CD14-positive monocyte (primary cell): ENCODE measurements around the gene GTF3C6. TPM values are rescaled to one million over a fixed set of nuclear protein-coding genes. Genes with fewer than 3 reads are reported as not detected.
A peak's percentile ranks its signal among the peaks of the same experiment; 100 is the strongest.

ENCODE experiments used
- DNase-seq, 3 donors: peaks; one replicate each; pipeline ENCODE4 v3.0.0-alpha.2; 2011 to 2022
- H2AFZ ChIP-seq: 2 replicates; pipeline ENCODE4 v1.6.0; 2012; ENCODE audit warnings: mild to moderate bottlenecking, low read depth, low read length, inconsistent platforms; ENCODE audit not compliant: insufficient read depth, poor library complexity, severe bottlenecking
- H3K27ac ChIP-seq, 2 donors: 1 replicate in 1 of 2; 2 replicates in 1 of 2; pipeline ENCODE4 v1.5.1; 2012 to 2013; ENCODE audit warnings: low read length in 2 of 2, control low read depth in 1 of 2, inconsistent platforms in 1 of 2, low read depth in 1 of 2, mild to moderate bottlenecking in 1 of 2
- H3K27me3 ChIP-seq, 2 donors: one replicate each; pipeline versions ENCODE4 v1.6.0 to v1.6.1; 2011 to 2013; ENCODE audit warnings: low read length in 2 of 2; ENCODE audit not compliant: control insufficient read depth in 2 of 2, insufficient read depth in 2 of 2
- H3K36me3 ChIP-seq, 2 donors: replicated peaks in 1 of 2; 1 replicate in 1 of 2; 2 replicates in 1 of 2; pipeline versions ENCODE4 v1.5.1 to v1.6.1; 2012 to 2013; ENCODE audit warnings: low read length in 2 of 2, control low read depth in 1 of 2, inconsistent platforms in 1 of 2, mild to moderate bottlenecking in 1 of 2; ENCODE audit not compliant: insufficient read depth in 2 of 2, control insufficient read depth in 1 of 2
- H3K4me1 ChIP-seq, 2 donors: 1 replicate in 1 of 2; 2 replicates in 1 of 2; pipeline versions ENCODE4 v1.5.1 to v1.6.1; 2012 to 2013; ENCODE audit warnings: low read length in 2 of 2, control low read depth in 1 of 2, inconsistent platforms in 1 of 2, mild to moderate bottlenecking in 1 of 2, moderate library complexity in 1 of 2; ENCODE audit not compliant: insufficient read depth in 2 of 2, control insufficient read depth in 1 of 2
- H3K4me2 ChIP-seq: replicated peaks from 2 replicates; pipeline ENCODE3; 2012; ENCODE audit warnings: low read length, moderate library complexity, mild to moderate bottlenecking; ENCODE audit not compliant: poor library complexity, severe bottlenecking; ENCODE audit errors: extremely low read depth
- H3K4me3 ChIP-seq, 3 experiments: fragments of 200-600 bp in 1 of 3; sonication (generic) in 1 of 3; replicated peaks in 1 of 3; 1 replicate in 2 of 3; 2 replicates in 1 of 3; pipeline ENCODE4 v1.5.1; 2011 to 2013; ENCODE audit warnings: low read length in 3 of 3, mild to moderate bottlenecking in 3 of 3, control low read depth in 2 of 3, low read depth in 2 of 3, inconsistent platforms in 1 of 3, moderate library complexity in 1 of 3
- H3K79me2 ChIP-seq: 2 replicates; pipeline ENCODE4 v1.6.0; 2012; ENCODE audit warnings: mild to moderate bottlenecking, control low read depth, inconsistent platforms, low read length, moderate library complexity; ENCODE audit not compliant: insufficient read depth
- H3K9ac ChIP-seq: 2 replicates; pipeline ENCODE4 v1.6.0; 2017; ENCODE audit warnings: low read length, mild to moderate bottlenecking; ENCODE audit not compliant: insufficient read depth, poor library complexity, severe bottlenecking
- H3K9me3 ChIP-seq, 2 donors: replicated peaks in 1 of 2; 1 replicate in 1 of 2; 2 replicates in 1 of 2; pipeline versions ENCODE4 v1.5.1 to v1.6.1; 2012 to 2013; ENCODE audit warnings: low read length in 2 of 2, control low read depth in 1 of 2; ENCODE audit not compliant: control insufficient read depth in 1 of 2, insufficient read depth in 1 of 2
- H4K20me1 ChIP-seq: 2 replicates; pipeline ENCODE4 v1.6.0; 2012; ENCODE audit warnings: mild to moderate bottlenecking, low read length, control low read depth, moderate library complexity; ENCODE audit not compliant: insufficient read depth
- H3K27ac Mint-ChIP-seq, 7 donors: one replicate each; pipeline ENCODE4 v1.8.0; 2020; ENCODE audit warnings: mild to moderate bottlenecking in 7 of 7, mixed read lengths in 7 of 7, moderate library complexity in 6 of 7, inconsistent platforms in 2 of 7
- H3K27me3 Mint-ChIP-seq, 3 donors: one replicate each; pipeline ENCODE4 v1.8.0; 2021 to 2022; ENCODE audit warnings: low read depth in 3 of 3, mild to moderate bottlenecking in 3 of 3, mixed read lengths in 3 of 3, moderate library complexity in 3 of 3, inconsistent platforms in 1 of 3
- H3K36me3 Mint-ChIP-seq, 2 donors: one replicate each; pipeline ENCODE4 v1.8.0; 2020; ENCODE audit warnings: mixed read lengths in 2 of 2, inconsistent platforms in 1 of 2, mild to moderate bottlenecking in 1 of 2
- H3K4me1 Mint-ChIP-seq: one replicate; pipeline ENCODE4 v1.8.0; 2020; ENCODE audit warnings: mild to moderate bottlenecking, mixed read lengths
- H3K4me3 Mint-ChIP-seq, 2 donors: one replicate each; pipeline ENCODE4 v1.8.0; 2020; ENCODE audit warnings: mild to moderate bottlenecking in 2 of 2, mixed read lengths in 2 of 2, moderate library complexity in 1 of 2
- H3K9me3 Mint-ChIP-seq, 7 donors: one replicate each; pipeline ENCODE4 v1.8.0; 2020 to 2022; ENCODE audit warnings: mixed read lengths in 7 of 7, mild to moderate bottlenecking in 6 of 7, moderate library complexity in 6 of 7, inconsistent platforms in 2 of 7
- CTCF ChIP-seq: fragments of 200-600 bp; IDR thresholded peaks from one replicate; pipeline ENCODE4 v1.8.0; 2022; ENCODE audit warnings: antibody characterized with exemption, mild to moderate bottlenecking
- WGBS: methylation state at CpG from one replicate; pipeline ENCODE4 v1.1.5; 2013; ENCODE audit warnings: missing lambda C conversion rate; ENCODE audit not compliant: insufficient coverage; 5-methylcytosine and 5-hydroxymethylcytosine counted together
- intact Hi-C, 2 donors: fragments of 100-400 bp; cut with micrococcal nuclease; formaldehyde crosslinking; loops; one replicate each; pipeline versions ENCODE4 v1.15.0 to v1.15.1; 2023
- polyA plus RNA-seq, 3 donors: library from polyadenylated mRNA; depleted of rRNA in 1 of 3; unstranded in 2 of 3; stranded (reverse) in 1 of 3; fragments of 300-500 nt in 2 of 3; fragments of >200 nt in 1 of 3; fragmentation: Illumina TruSeq in 2 of 3; gene quantifications; 1 replicate in 2 of 3; 2 replicates in 1 of 3; pipeline ENCODE4 v1.2.3, GENCODE V29; 2012 to 2021

The GTF3C6 gene
- polyA plus RNA-seq, 3 donors: 15.1 to 93.9 (median 91.1) TPM

GRCh38 chr6:110951986-110952794, 6.3 kb upstream of the GTF3C6 start:
- Histone ChIP-seq H3K4me1 (peaks cover 3 to 6% of the 10 kb centered on the region in 2 donors), H4K20me1 (no peaks in the 10 kb centered on the region), H3K9ac (no peak overlapping the region), H3K79me2 (no peaks in the 10 kb centered on the region), H3K27me3 (no peaks in the 10 kb centered on the region), H3K4me2 (no peak overlapping the region), H3K9me3 (no peaks in the 10 kb centered on the region), H3K27ac (no peak overlapping the region), H3K4me3 (no peak overlapping the region), H2AFZ (peak overlapping the region; percentile 53), H3K36me3 (no peaks in the 10 kb centered on the region)
- H3K27ac Mint-ChIP-seq: no peak overlapping the region
- peaks cover 7% of the 10 kb centered on the region for H3K4me1 Mint-ChIP-seq
- DNase-seq: no peak
- TF ChIP-seq CTCF: no peak
- no peak overlapping the region for H3K4me3 Mint-ChIP-seq
- H3K27me3 Mint-ChIP-seq: peaks cover 0 to 2% (median 1%) of the 10 kb centered on the region in 3 donors
- H3K9me3 Mint-ChIP-seq: peaks cover 0 to 2% (median 0%) of the 10 kb centered on the region in 7 donors
- 90% methylated on average over 2 of the region's 8 CpGs for WGBS
- intact Hi-C loops: loop anchor here in 1 of 2 donors (5.0 kb wide), 1 partner anchor 270 kb away; no protein-coding TSS in a partner anchor
- H3K36me3 Mint-ChIP-seq: no peaks in the 10 kb centered on the region

GRCh38 chr6:110953633-110954303, 4.7 kb upstream of the GTF3C6 start:
- Mint-ChIP-seq H3K36me3 (no peaks in the 10 kb centered on the region), H3K4me1 (peaks cover 12% of the 10 kb centered on the region), H3K9me3 (peaks cover 0 to 2% (median 0%) of the 10 kb centered on the region in 7 donors), H3K27me3 (peaks cover 0 to 2% (median 1%) of the 10 kb centered on the region in 3 donors), H3K27ac (no peak overlapping the region), H3K4me3 (no peak overlapping the region)
- no peak for TF ChIP-seq CTCF
- 89% methylated on average over 3 of the region's 6 CpGs for WGBS
- Histone ChIP-seq H3K9ac (no peak overlapping the region), H3K9me3 (no peaks in the 10 kb centered on the region), H3K36me3 (no peaks in the 10 kb centered on the region), H3K4me3 (no peak overlapping the region), H3K79me2 (peaks cover 2% of the 10 kb centered on the region), H3K4me1 (peaks cover 10 to 16% of the 10 kb centered on the region in 2 donors), H2AFZ (no peak overlapping the region), H3K27me3 (no peaks in the 10 kb centered on the region), H3K27ac (no peak overlapping the region), H4K20me1 (no peaks in the 10 kb centered on the region), H3K4me2 (no peak overlapping the region)
- intact Hi-C loops: loop anchor here in 1 of 2 donors (5.0 kb wide), 1 partner anchor 271 kb away; no protein-coding TSS in a partner anchor
- DNase-seq: no peak
